ENCODE measurements around the gene FLYWCH2.

DNA sequence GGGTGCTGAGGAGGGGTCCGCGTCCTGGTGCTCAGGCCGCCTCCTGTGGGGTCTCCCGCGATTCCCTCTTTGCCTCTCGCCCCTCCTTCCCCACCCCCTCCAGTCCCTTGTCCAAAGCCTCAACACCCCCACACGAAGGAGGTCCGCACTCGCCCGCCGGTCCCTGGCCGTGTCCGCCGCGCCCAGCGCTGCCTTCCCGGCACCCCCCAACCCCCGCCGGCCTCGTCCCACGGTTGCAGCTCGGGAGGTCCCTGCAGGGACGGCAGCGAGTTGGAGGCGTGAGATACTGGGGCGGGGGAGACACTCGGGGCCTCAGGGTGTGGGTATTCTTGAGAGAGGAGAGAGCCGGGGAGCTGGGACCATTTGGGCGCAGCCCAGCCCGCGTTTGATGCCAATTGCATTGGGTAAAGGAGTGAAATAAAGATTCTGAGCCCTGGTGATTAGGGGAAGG is 468 bp downstream of the FLYWCH2 start:
- TF ChIP-seq, protein P1, sequence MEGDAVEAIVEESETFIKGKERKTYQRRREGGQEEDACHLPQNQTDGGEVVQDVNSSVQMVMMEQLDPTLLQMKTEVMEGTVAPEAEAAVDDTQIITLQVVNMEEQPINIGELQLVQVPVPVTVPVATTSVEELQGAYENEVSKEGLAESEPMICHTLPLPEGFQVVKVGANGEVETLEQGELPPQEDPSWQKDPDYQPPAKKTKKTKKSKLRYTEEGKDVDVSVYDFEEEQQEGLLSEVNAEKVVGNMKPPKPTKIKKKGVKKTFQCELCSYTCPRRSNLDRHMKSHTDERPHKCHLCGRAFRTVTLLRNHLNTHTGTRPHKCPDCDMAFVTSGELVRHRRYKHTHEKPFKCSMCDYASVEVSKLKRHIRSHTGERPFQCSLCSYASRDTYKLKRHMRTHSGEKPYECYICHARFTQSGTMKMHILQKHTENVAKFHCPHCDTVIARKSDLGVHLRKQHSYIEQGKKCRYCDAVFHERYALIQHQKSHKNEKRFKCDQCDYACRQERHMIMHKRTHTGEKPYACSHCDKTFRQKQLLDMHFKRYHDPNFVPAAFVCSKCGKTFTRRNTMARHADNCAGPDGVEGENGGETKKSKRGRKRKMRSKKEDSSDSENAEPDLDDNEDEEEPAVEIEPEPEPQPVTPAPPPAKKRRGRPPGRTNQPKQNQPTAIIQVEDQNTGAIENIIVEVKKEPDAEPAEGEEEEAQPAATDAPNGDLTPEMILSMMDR (conservative IDR thresholded peaks at IDR 0.05; ENCODE audit: low read depth, low read length) = no peak
- TF ChIP-seq EZH2 (IDR thresholded peaks at IDR 0.05; ENCODE audit: borderline replicate concordance, low read depth, low read length, poor library complexity, severe bottlenecking) = no peak
